Endothelial cell of hepatic sinusoid (primary cell): Measurements from ENCODE around the gene PANK3.

ENCODE experiments used
- in situ Hi-C: cut with HindIII; loops from 2 replicates; pipeline ENCODE4 v1.10.0; 2017; ENCODE audit warnings: low sequenced_read_pairs

Gene PANK3

GRCh38 chr5:168578538-168579487, at the start of gene PANK3:
TSS of gene PANK3 (minus strand) at chr5:168579368. CDS start at chr5:168579283, 85 bp downstream.
- in situ Hi-C loops: no loop called here

DNA sequence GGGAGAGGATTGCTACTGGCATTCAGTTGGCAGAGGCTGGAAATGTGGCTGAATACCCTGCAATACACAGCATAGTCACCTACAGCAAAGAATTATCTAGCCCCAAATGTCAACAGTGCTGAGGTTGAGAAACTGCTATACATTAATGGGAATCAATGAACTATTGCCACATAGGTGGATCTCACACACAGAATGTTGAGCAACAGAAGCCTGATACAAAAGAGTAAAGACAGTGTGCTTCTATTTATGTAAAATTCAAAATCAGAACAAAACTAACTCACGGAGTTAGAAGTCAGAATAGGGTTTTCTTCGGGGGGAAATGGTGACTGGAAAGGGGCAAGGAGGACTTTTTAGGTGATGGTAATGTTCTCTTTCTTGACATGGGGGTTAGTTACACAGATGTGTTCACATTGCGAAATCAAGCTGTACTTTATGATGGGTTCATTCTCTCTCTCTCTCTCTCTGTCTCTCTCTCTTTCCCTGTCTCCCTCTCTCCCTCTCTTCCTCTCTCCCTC, 45.7 kb upstream of the PANK3 start:
- in situ Hi-C loops: no loop called here

DNA sequence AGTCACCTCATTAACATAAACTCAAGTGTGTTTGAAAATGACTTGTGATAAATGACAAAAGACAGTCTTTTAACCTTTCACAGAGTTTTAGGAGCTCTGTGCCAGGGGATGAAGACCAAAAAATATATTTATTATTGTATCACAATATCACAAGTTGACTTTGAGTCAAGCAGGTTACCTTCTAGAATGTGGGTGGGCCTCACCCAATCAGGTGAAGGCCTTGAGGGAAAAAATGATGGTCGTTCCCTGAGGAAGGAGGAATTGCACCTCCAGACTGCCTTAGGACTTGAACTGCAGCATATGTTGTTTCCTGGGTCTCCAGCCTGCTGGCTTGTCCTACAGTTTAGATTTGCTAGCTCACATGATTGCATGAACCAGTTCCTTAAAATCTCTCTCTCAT, 41.6 kb upstream of the PANK3 start:
- in situ Hi-C loops: no loop called here

DNA sequence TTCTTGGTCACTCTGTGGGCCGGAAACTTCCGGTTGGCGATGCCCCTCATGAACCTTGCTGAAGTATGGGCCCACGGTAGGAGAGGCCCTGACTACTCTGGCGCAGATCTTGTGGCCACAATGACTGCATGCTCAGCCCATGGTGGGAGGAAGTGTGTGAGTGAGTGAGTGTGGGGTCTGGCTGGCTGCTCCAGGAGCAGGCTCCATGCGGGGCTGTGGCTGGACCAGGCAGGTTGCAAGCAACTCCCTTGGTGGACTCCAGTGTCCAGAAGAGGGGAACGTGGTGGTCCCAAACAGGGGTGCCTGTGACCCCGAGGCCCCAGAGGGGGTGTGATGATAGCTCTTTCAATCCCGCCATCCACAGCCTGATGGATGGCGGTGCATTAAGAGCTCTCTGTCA, 35.5 kb upstream of the PANK3 start:
- in situ Hi-C loops: no loop called here

- in situ Hi-C loops: no loop called here
These were observed 34.8 kb upstream of the PANK3 start for GRCh38 chr5:168613996-168614395.

GRCh38 chr5:168613396-168613795, 34.2 kb upstream of the PANK3 start:
- in situ Hi-C loops: no loop called here

- in situ Hi-C loops: no loop called here
These were observed 33.8 kb upstream of the PANK3 start for GRCh38 chr5:168612996-168613395.

GRCh38 chr5:168612123-168612522, 33.0 kb upstream of the PANK3 start:
- in situ Hi-C loops: no loop called here

- in situ Hi-C loops: no loop called here
These were observed 32.0 kb upstream of the PANK3 start for GRCh38 chr5:168611165-168611564.

GRCh38 chr5:168609806-168610482, 30.8 kb upstream of the PANK3 start:
- in situ Hi-C loops: no loop called here

GRCh38 chr5:168608821-168609220, 29.7 kb upstream of the PANK3 start:
- in situ Hi-C loops: no loop called here

DNA sequence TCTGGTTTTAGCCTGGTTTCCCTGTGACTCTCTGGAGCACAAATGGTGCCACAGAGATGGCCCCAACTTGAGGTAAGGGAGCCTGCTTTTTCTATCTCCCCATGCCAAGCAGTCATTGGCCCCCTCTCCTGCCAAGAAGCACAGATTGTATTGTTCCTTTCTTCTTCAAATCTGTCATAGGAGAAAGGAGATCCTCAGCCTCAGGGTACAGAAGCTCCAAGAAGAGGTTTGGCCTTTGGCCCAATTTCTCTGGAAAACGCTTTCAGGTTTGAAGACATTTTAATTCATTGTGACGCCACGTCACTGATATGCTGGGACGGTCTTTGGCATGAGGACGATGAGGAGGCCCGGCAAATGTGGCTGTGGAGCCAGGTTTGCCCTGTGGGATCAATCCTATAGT, 29.2 kb upstream of the PANK3 start:
- in situ Hi-C loops: no loop called here

GRCh38 chr5:168607946-168608345, 28.8 kb upstream of the PANK3 start:
- in situ Hi-C loops: no loop called here

DNA sequence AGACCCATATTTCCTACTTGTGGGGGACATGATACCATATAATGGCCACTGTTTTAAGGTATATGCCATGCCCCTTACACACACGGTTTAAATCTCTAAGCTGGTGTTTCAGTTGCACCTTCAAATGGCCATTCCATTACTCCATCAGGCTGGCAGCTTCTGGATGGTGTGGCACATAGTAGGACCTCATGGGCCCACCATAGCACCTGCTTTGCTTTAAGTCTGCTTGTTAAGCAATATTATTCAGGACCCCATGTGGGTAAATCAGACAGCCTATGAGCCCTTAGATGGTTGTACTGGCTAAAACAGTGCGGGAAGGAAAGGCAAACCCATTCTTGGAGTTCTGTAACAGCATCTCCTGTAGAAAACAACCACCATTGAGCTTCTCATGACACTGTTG, 27.4 kb upstream of the PANK3 start:
- in situ Hi-C loops: no loop called here

DNA sequence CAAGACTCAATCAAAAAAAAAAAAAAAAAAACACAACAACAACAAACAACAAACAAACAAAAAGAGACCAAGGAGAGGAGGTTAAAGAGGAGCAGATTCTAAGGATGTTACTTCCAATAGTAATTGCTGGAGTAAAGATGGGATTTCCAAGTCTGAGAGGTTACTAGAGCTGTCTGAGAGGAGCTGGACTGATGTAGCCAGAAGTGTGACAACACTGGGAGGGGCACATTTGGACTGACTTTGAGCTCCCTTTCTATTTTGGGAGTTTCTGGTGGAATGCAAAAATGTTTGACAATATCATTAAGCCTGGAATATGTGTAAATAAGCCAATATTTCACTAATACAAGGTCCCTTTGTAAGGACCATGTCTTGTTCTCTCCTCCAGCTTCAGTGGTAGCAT, 25.3 kb upstream of the PANK3 start:
- in situ Hi-C loops: no loop called here

- in situ Hi-C loops: no loop called here
These were observed 24.6 kb upstream of the PANK3 start for GRCh38 chr5:168603746-168604145.

DNA sequence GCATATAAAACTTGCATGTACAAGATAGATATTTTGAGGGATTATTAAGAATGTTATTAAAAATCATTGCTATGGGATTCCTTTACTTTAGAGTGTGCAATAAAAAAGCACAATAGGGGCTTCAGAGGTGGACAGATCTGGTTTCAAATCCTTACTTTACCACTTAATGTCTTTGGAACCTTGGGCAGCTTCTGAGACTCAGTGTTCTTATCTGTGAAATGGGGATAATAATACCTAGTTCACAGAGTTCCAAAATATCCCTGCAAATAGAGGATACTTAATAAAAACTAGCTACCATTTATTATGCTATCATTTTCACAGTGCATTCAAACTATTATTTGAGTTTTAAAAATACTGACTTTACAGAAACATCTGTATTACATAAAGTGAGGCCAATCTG, 23.3 kb upstream of the PANK3 start:
- in situ Hi-C loops: no loop called here

DNA sequence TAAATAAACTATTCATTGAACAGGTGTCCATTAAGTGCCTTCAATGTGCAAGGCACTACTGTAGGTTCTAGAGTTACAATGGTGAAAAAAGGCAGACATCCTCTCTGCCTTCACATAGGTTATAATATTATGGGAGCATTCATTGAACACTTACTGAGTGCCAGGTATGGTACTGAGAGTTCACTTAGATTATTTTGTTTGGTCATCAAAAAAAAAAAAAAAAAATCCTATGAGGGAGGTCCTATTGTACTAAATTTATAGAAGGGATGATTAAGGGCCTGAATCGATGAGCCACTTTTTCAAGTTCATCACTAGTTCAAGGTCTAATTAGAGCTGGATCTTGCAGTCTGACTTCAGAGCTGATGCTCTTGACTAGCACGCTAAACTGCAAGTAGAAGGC, 22.8 kb upstream of the PANK3 start:
- in situ Hi-C loops: no loop called here

DNA sequence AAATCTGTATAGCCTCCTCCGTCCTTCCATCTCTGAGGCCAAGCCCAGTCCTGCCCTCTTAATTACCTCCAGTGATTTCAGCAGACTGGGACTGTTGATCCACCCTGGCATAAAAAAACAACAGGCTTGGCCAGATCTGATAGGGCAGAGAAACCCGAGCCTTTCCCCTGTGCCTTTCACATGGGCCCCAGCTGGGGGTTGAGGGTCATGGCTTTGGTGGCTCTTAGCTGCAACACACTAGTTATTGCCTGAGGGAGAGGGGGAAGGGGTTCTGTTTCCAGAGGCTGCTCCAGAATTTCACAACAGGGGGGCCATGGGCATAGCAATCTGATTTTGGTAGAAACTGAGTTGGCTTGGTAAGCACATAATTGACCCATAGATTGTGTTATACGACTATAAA, 21.2 kb upstream of the PANK3 start:
- in situ Hi-C loops: no loop called here

GRCh38 chr5:168599826-168600225, 20.7 kb upstream of the PANK3 start:
- in situ Hi-C loops: no loop called here

- in situ Hi-C loops: no loop called here
These were observed 19.5 kb upstream of the PANK3 start for GRCh38 chr5:168598639-168599038.

DNA sequence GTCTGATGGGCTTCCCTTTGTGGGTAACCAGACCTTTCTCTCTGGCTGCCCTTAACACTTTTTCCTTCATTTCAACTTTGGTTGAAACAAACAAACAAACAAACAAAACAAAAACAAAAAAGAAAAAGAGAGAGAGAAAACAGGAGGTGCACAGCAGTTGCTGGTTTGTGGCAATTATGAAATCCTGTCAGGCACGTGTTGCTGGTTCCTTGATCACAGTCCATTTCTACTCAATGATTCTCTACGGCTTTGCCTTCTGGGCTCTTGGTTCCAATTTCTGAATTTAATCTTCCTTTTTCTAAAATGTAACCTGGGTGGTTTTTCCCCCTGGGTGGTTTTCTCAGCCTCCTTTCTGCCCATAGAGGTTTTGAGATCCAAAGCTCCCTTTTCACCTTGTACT, 17.8 kb upstream of the PANK3 start:
- in situ Hi-C loops: no loop called here
